Measurements from ENCODE around the gene KCNJ18.
"Not testable (repeated sequence)": the region's sequence is repeated elsewhere in the genome, so short reads cannot be mapped to it uniquely, and the experiment has no call there.

Gene KCNJ18

GRCh38 chr17:21671871-21672270 lies 20.5 kb upstream of the KCNJ18 start:
- DNase-seq: not testable (repeated sequence)

- not testable (repeated sequence) for DNase-seq
Measured at GRCh38 chr17:21673451-21674241, 18.7 kb upstream of the KCNJ18 start.

- no peak for DNase-seq
Measured at GRCh38 chr17:21674242-21674731, 18.0 kb upstream of the KCNJ18 start.

- DNase-seq: not testable (repeated sequence)
Measured at GRCh38 chr17:21674891-21675738, 17.2 kb upstream of the KCNJ18 start.

GRCh38 chr17:21675739-21676130 lies 16.6 kb upstream of the KCNJ18 start:
- not testable (repeated sequence) for DNase-seq

GRCh38 chr17:21676281-21677111 lies 15.8 kb upstream of the KCNJ18 start:
- no peak for DNase-seq

GRCh38 chr17:21677126-21677910 lies 15.0 kb upstream of the KCNJ18 start:
- no peak for DNase-seq

- DNase-seq: no peak
Measured at GRCh38 chr17:21677911-21678310, 14.4 kb upstream of the KCNJ18 start.

- DNase-seq: no peak
Measured at GRCh38 chr17:21678393-21679081, 13.8 kb upstream of the KCNJ18 start.

GRCh38 chr17:21679256-21680146 lies 12.8 kb upstream of the KCNJ18 start:
- DNase-seq: no peak

- DNase-seq: no peak
Measured at GRCh38 chr17:21680366-21680765, 12.0 kb upstream of the KCNJ18 start.

- DNase-seq: not testable (repeated sequence)
Measured at GRCh38 chr17:21680850-21681351, 11.4 kb upstream of the KCNJ18 start.

- not testable (repeated sequence) for DNase-seq
Measured at GRCh38 chr17:21681576-21681975, 10.7 kb upstream of the KCNJ18 start.

- DNase-seq: not testable (repeated sequence)
Measured at GRCh38 chr17:21682130-21682529, 10.2 kb upstream of the KCNJ18 start.

- not testable (repeated sequence) for DNase-seq
Measured at GRCh38 chr17:21683142-21683712, 9.1 kb upstream of the KCNJ18 start.

- not testable (repeated sequence) for DNase-seq
Measured at GRCh38 chr17:21683897-21684296, 8.4 kb upstream of the KCNJ18 start.

- DNase-seq: not testable (repeated sequence)
Measured at GRCh38 chr17:21684384-21684783, 7.9 kb upstream of the KCNJ18 start.

- not testable (repeated sequence) for DNase-seq
Measured at GRCh38 chr17:21685061-21685795, 7.1 kb upstream of the KCNJ18 start.

Data from stimulated activated CD4-positive, alpha-beta T cell treated with anti-CD3 and anti-CD28 coated beads, Interleukin-12 subunit alpha, Interleukin-12 subunit beta, amount 100 ng/mL, for 4 hours (primary cell).